Transverse colon (tissue), 4 donors: ENCODE data around the gene ATP5F1A.

Experiments
- POLR2AphosphoS5 ChIP-seq, 3 donors: sonication (generic); formaldehyde crosslinking; IDR thresholded peaks; one replicate each; pipeline ENCODE4 v1.6.1; 2016; ENCODE audit warnings: antibody characterized with exemption in 3 of 3
- TF ChIP-seq, protein P1 (sequence below), 5 experiments: fragments of 200-600 bp in 3 of 5; fragments of 450-650 bp in 2 of 5; sonication (generic) in 3 of 5; IDR thresholded peaks; 1 replicate in 2 of 5; 2 replicates in 3 of 5; pipeline ENCODE4 v1.5.1; 2016 to 2017; ENCODE audit warnings: antibody characterized with exemption in 5 of 5, inconsistent platforms in 3 of 5, mild to moderate bottlenecking in 2 of 5, moderate library complexity in 1 of 5

DNA sequence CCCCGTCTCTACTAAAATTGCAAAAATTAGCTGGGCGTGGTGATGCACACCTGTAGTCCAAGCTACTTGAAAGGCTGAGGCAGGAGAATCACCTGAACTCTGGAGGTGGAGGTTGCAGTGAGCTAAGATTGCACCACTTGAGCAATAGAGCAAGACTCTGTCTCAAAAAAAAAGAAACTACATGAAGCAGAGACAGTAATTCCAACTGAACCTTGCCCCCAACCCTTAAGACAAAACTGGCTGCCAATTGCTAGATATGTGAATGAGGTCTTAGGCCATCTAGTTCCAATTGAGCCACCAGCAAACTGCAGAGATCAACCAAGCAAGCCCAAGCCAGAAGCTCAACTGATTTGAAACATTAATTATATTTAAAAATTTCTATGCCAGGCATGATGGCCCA is 32.0 kb upstream of the ATP5F1A start:
- TF ChIP-seq POLR2AphosphoS5 (IDR thresholded peaks at IDR 0.05): no peak
- TF ChIP-seq, protein P1, sequence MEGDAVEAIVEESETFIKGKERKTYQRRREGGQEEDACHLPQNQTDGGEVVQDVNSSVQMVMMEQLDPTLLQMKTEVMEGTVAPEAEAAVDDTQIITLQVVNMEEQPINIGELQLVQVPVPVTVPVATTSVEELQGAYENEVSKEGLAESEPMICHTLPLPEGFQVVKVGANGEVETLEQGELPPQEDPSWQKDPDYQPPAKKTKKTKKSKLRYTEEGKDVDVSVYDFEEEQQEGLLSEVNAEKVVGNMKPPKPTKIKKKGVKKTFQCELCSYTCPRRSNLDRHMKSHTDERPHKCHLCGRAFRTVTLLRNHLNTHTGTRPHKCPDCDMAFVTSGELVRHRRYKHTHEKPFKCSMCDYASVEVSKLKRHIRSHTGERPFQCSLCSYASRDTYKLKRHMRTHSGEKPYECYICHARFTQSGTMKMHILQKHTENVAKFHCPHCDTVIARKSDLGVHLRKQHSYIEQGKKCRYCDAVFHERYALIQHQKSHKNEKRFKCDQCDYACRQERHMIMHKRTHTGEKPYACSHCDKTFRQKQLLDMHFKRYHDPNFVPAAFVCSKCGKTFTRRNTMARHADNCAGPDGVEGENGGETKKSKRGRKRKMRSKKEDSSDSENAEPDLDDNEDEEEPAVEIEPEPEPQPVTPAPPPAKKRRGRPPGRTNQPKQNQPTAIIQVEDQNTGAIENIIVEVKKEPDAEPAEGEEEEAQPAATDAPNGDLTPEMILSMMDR (IDR thresholded peaks at IDR 0.05): no peak
